Peyer's patch (tissue), 4 donors: ENCODE results near the gene CD300C. TPM values are rescaled to one million over a fixed set of nuclear protein-coding genes. Genes with fewer than 3 reads are reported as not detected.

ENCODE experiments used
- DNase-seq, 3 donors: peaks; one replicate each; pipeline ENCODE4 v3.0.0-alpha.2; 2017 to 2019
- H3K27ac ChIP-seq, 4 donors: fragments of 200-600 bp; sonication (generic); one replicate each; pipeline ENCODE4 v1.5.1; 2016 to 2019
- H3K27me3 ChIP-seq, 2 donors: fragments of 200-600 bp; sonication (generic); one replicate each; pipeline ENCODE4 v1.5.1; 2019
- H3K36me3 ChIP-seq, 3 donors: fragments of 200-600 bp; sonication (generic); one replicate each; pipeline ENCODE4 v1.5.1; 2016 to 2019
- H3K4me1 ChIP-seq, 4 donors: fragments of 200-600 bp; sonication (generic); one replicate each; pipeline ENCODE4 v1.5.1; 2016 to 2019
- H3K4me3 ChIP-seq, 4 donors: fragments of 200-600 bp; sonication (generic); 1 replicate in 3 of 4; 2 replicates in 1 of 4; pipeline ENCODE4 v1.5.1; 2016 to 2019; ENCODE audit warnings: mild to moderate bottlenecking in 1 of 4
- H3K9me3 ChIP-seq, 4 donors: fragments of 200-600 bp; sonication (generic); one replicate each; pipeline ENCODE4 v1.5.1; 2016 to 2019; ENCODE audit warnings: mild to moderate bottlenecking in 1 of 4
- CTCF ChIP-seq, 6 experiments: fragments of 450-650 bp in 4 of 6; fragments of 200-600 bp in 2 of 6; sonication (generic) in 1 of 6; IDR thresholded peaks; one replicate each; pipeline ENCODE4 v1.5.1; 2017 to 2019; ENCODE audit warnings: antibody characterized with exemption in 6 of 6, mild to moderate bottlenecking in 3 of 6, moderate library complexity in 1 of 6
- POLR2A ChIP-seq, 2 donors: fragments of 450-650 bp; IDR thresholded peaks; one replicate each; pipeline ENCODE4 v1.5.1; 2017; ENCODE audit warnings: antibody characterized with exemption in 2 of 2, mild to moderate bottlenecking in 2 of 2, moderate library complexity in 2 of 2
- total RNA-seq, 4 donors: library from RNA; depleted of rRNA; stranded (reverse); fragments of >200 nt; gene quantifications; one replicate each; pipeline ENCODE4 v1.1.0, GENCODE V29; 2016

The CD300C gene
- total RNA-seq, 4 donors from 2014 or later, result not detected

- no peaks in the 10 kb centered on the region for H3K27me3 ChIP-seq
- no peak for DNase-seq
- TF ChIP-seq CTCF (IDR thresholded peaks at IDR 0.05) (no peak), POLR2A (IDR thresholded peaks at IDR 0.05) (no peak)
- H3K36me3 ChIP-seq, result no peaks in the 10 kb centered on the region
- H3K9me3 ChIP-seq, result no peaks in the 10 kb centered on the region
- H3K4me3 ChIP-seq, result no peak overlapping the region
- no peaks in the 10 kb centered on the region for H3K4me1 ChIP-seq
- no peak overlapping the region for H3K27ac ChIP-seq
Measured at GRCh38 chr17:74555427-74555940, 9.6 kb upstream of the CD300C start.

GRCh38 chr17:74554909-74555308 is 9.0 kb upstream of the CD300C start:
- H3K27me3 ChIP-seq, result no peaks in the 10 kb centered on the region
- H3K36me3 ChIP-seq, result no peaks in the 10 kb centered on the region
- H3K4me1 ChIP-seq, result no peaks in the 10 kb centered on the region
- no peak for TF ChIP-seq CTCF (IDR thresholded peaks at IDR 0.05)
- no peak for TF ChIP-seq POLR2A (IDR thresholded peaks at IDR 0.05)
- H3K4me3 ChIP-seq, result no peak overlapping the region
- DNase-seq, result no peak
- H3K27ac ChIP-seq, result no peak overlapping the region
- no peaks in the 10 kb centered on the region for H3K9me3 ChIP-seq

- H3K27ac ChIP-seq, result no peak overlapping the region
- no peaks in the 10 kb centered on the region for H3K4me1 ChIP-seq
- no peaks in the 10 kb centered on the region for H3K27me3 ChIP-seq
- no peak for TF ChIP-seq CTCF (IDR thresholded peaks at IDR 0.05)
- no peak for TF ChIP-seq POLR2A (IDR thresholded peaks at IDR 0.05)
- DNase-seq, result no peak
- no peaks in the 10 kb centered on the region for H3K36me3 ChIP-seq
- H3K4me3 ChIP-seq, result no peak overlapping the region
- H3K9me3 ChIP-seq, result no peaks in the 10 kb centered on the region
Measured at GRCh38 chr17:74552037-74552436, 6.1 kb upstream of the CD300C start.

GRCh38 chr17:74550602-74551001 is 4.7 kb upstream of the CD300C start:
- H3K27me3 ChIP-seq, result no peaks in the 10 kb centered on the region
- no peak for DNase-seq
- H3K4me3 ChIP-seq, result no peak overlapping the region
- H3K27ac ChIP-seq, result no peak overlapping the region
- no peaks in the 10 kb centered on the region for H3K9me3 ChIP-seq
- no peaks in the 10 kb centered on the region for H3K4me1 ChIP-seq
- H3K36me3 ChIP-seq, result no peaks in the 10 kb centered on the region
- TF ChIP-seq POLR2A (IDR thresholded peaks at IDR 0.05), result no peak
- TF ChIP-seq CTCF (IDR thresholded peaks at IDR 0.05), result no peak

- Histone ChIP-seq H3K27ac (no peak overlapping the region), H3K4me1 (no peaks in the 10 kb centered on the region), H3K36me3 (no peaks in the 10 kb centered on the region), H3K9me3 (no peaks in the 10 kb centered on the region), H3K4me3 (no peak overlapping the region), H3K27me3 (no peaks in the 10 kb centered on the region)
- DNase-seq, result no peak
- TF ChIP-seq CTCF (IDR thresholded peaks at IDR 0.05), result no peak
- no peak for TF ChIP-seq POLR2A (IDR thresholded peaks at IDR 0.05)
Measured at GRCh38 chr17:74549343-74549742, 3.4 kb upstream of the CD300C start.

- Histone ChIP-seq H3K27ac (no peak overlapping the region), H3K36me3 (no peaks in the 10 kb centered on the region), H3K4me3 (no peak overlapping the region), H3K27me3 (no peaks in the 10 kb centered on the region), H3K4me1 (no peaks in the 10 kb centered on the region), H3K9me3 (no peaks in the 10 kb centered on the region)
- peak in 1 of 3 donors; percentile 22 for DNase-seq
- TF ChIP-seq POLR2A (IDR thresholded peaks at IDR 0.05) (no peak), CTCF (IDR thresholded peaks at IDR 0.05) (no peak)
Measured at GRCh38 chr17:74547736-74548135, 1.8 kb upstream of the CD300C start.
